ENCODE data around the gene TNFRSF13B.
"Not testable (repeated sequence)": the region's sequence is repeated elsewhere in the genome, so short reads cannot be mapped to it uniquely, and the experiment has no call there.

GRCh38 chr17:16979237-16979823, 7.4 kb upstream of the TNFRSF13B start:
- TF ChIP-seq CTCF, EP300 (IDR thresholded peaks at IDR 0.05): not testable (repeated sequence)

Measured in stomach (tissue), 4 donors.